PC-3 (cell line): ENCODE measurements around the gene RRAS. TPM values are rescaled to one million over a fixed set of nuclear protein-coding genes. Genes with fewer than 3 reads are reported as not detected.

Source experiments
- ATAC-seq: fragments of 200-7000 bp; cut with Tn5 transposase; 2 replicates; pipeline ENCODE4 v1.9.1; 2020; ENCODE audit warnings: mild to moderate bottlenecking, moderate library complexity
- BruUV-seq: library from RNA; stranded (reverse); fragments of 400-500 nt; replicated peaks from 2 replicates; lab custom pipeline; 2021; lab: Mats Ljungman, UMichigan
- CTCF ChIA-PET: fragments of 300-600 bp; sonication (Branson Sonifier 250); formaldehyde crosslinking; loops from one replicate; lab custom pipeline; 2022; ENCODE audit warnings: antibody characterized with exemption; lab: Charles Lee
- POLR2A ChIA-PET: fragments of 300-600 bp; sonication (Branson Sonifier 250); formaldehyde crosslinking; loops from one replicate; lab custom pipeline; 2022; ENCODE audit warnings: antibody characterized with exemption; ENCODE audit not compliant: unreplicated experiment; lab: Charles Lee
- DNase-seq: peaks from one replicate; pipeline ENCODE4 v3.0.0-alpha.2; 2015
- H2AFZ ChIP-seq: fragments of 300-600 bp; sonication (generic); 2 replicates; pipeline ENCODE4 v1.6.0; 2016; ENCODE audit warnings: antibody characterized with exemption, low read length
- H3F3A ChIP-seq: fragments of 300-600 bp; sonication (generic); one replicate; pipeline ENCODE4 v1.6.0; 2017; ENCODE audit warnings: antibody characterized with exemption, low read length, control low read depth, mild to moderate bottlenecking; ENCODE audit not compliant: unreplicated experiment
- H3K27ac ChIP-seq: fragments of 300-600 bp; sonication (generic); 2 replicates; pipeline ENCODE4 v1.5.1; 2016; ENCODE audit warnings: mild to moderate bottlenecking, low read length
- H3K27me3 ChIP-seq: fragments of 300-600 bp; sonication (generic); 2 replicates; pipeline ENCODE4 v1.6.1; 2016; ENCODE audit warnings: low read length, mixed read lengths
- H3K36me3 ChIP-seq: fragments of 300-600 bp; sonication (generic); 2 replicates; pipeline ENCODE4 v1.6.1; 2016; ENCODE audit warnings: low read depth, mixed run types, low read length, mixed read lengths
- H3K4me1 ChIP-seq: fragments of 300-600 bp; sonication (generic); 2 replicates; pipeline ENCODE4 v1.5.1; 2016; ENCODE audit warnings: low read length; ENCODE audit not compliant: insufficient read depth
- H3K4me2 ChIP-seq: fragments of 300-600 bp; sonication (generic); 2 replicates; pipeline ENCODE4 v1.6.0; 2016; ENCODE audit warnings: low read length
- H3K4me3 ChIP-seq: fragments of 300-600 bp; sonication (generic); 2 replicates; pipeline ENCODE4 v1.5.1; 2016; ENCODE audit warnings: mild to moderate bottlenecking, low read length, mixed read lengths
- H3K79me2 ChIP-seq: fragments of 300-600 bp; sonication (generic); 2 replicates; pipeline ENCODE4 v1.6.1; 2017; ENCODE audit warnings: low read length, mixed read lengths
- H3K9ac ChIP-seq: fragments of 300-600 bp; sonication (generic); 2 replicates; pipeline ENCODE4 v1.6.0; 2016; ENCODE audit warnings: mild to moderate bottlenecking, low read length
- H3K9me2 ChIP-seq: fragments of 300-600 bp; sonication (generic); replicated peaks from 2 replicates; pipeline ENCODE4 v1.6.1; 2016; ENCODE audit warnings: mixed run types, low read length, mixed read lengths
- H3K9me3 ChIP-seq: fragments of 300-600 bp; sonication (generic); 2 replicates; pipeline ENCODE4 v1.6.1; 2016; ENCODE audit warnings: low read length, mixed read lengths
- H4K20me1 ChIP-seq: fragments of 300-600 bp; sonication (generic); 2 replicates; pipeline ENCODE4 v1.6.1; 2016; ENCODE audit warnings: low read length, mixed read lengths
- EZH2 ChIP-seq: fragments of 300-600 bp; sonication (generic); IDR thresholded peaks from one replicate; pipeline ENCODE4 v1.6.1; 2017; ENCODE audit warnings: antibody characterized with exemption, mild to moderate bottlenecking, low read length; ENCODE audit not compliant: unreplicated experiment
- EZH2phosphoT487 ChIP-seq: fragments of 300-600 bp; sonication (generic); IDR thresholded peaks from 2 replicates; pipeline ENCODE4 v1.6.1; 2018; ENCODE audit warnings: mild to moderate bottlenecking, antibody characterized with exemption, low read length, borderline replicate concordance
- intact Hi-C: fragments of 100-400 bp; cut with micrococcal nuclease; formaldehyde crosslinking; loops from 2 replicates; pipeline ENCODE4 v1.9.0; 2023
- total RNA-seq: library from RNA; depleted of rRNA; stranded (reverse); fragments of >200 nt; gene quantifications from 2 replicates; pipeline ENCODE4 v1.2.3, GENCODE V29; 2014
- TF ChIP-seq, protein P1 (sequence below): fragments of 300-600 bp; sonication (generic); conservative IDR thresholded peaks from 2 replicates; pipeline ENCODE4 v1.5.1; 2017; ENCODE audit warnings: antibody characterized with exemption, low read depth, mild to moderate bottlenecking, low read length

Gene RRAS
- total RNA-seq, 1 experiment from 2014 or later = 32.0 TPM

- POLR2A ChIA-PET = interaction anchor here (0.6 to 1.0 kb wide), 2 partner anchors 23 to 28 kb away, joined by 3 to 4 read pairs; partner anchors contain the start of gene SCAF1
- H3K4me3 ChIP-seq = peak overlapping the region; percentile 39
- intact Hi-C loops = loop anchor here (1.0 kb wide), 2 partner anchors 21 to 26 kb away; partner anchors contain the start of gene RRAS
Measured at GRCh38 chr19:49614096-49614833, 25.7 kb downstream of the RRAS start.

GRCh38 chr19:49613374-49613773 is 26.6 kb downstream of the RRAS start:
- no peaks in the 10 kb centered on the region for H3K27me3 ChIP-seq
- peaks cover 8% of the 10 kb centered on the region for H3F3A ChIP-seq
- TF ChIP-seq EZH2phosphoT487 (no peak), EZH2 (no peak)
- TF ChIP-seq, protein P1, sequence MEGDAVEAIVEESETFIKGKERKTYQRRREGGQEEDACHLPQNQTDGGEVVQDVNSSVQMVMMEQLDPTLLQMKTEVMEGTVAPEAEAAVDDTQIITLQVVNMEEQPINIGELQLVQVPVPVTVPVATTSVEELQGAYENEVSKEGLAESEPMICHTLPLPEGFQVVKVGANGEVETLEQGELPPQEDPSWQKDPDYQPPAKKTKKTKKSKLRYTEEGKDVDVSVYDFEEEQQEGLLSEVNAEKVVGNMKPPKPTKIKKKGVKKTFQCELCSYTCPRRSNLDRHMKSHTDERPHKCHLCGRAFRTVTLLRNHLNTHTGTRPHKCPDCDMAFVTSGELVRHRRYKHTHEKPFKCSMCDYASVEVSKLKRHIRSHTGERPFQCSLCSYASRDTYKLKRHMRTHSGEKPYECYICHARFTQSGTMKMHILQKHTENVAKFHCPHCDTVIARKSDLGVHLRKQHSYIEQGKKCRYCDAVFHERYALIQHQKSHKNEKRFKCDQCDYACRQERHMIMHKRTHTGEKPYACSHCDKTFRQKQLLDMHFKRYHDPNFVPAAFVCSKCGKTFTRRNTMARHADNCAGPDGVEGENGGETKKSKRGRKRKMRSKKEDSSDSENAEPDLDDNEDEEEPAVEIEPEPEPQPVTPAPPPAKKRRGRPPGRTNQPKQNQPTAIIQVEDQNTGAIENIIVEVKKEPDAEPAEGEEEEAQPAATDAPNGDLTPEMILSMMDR = no peak
- H3K9me2 ChIP-seq = no peaks in the 10 kb centered on the region
- H3K9me3 ChIP-seq = no peaks in the 10 kb centered on the region
- BruUV-seq = no TSS peak
- peaks cover 51% of the 10 kb centered on the region for H3K79me2 ChIP-seq
- peak; percentile 53 for ATAC-seq
- no peaks in the 10 kb centered on the region for H4K20me1 ChIP-seq
- H3K4me1 ChIP-seq = peaks cover 29% of the 10 kb centered on the region
- H3K9ac ChIP-seq = peak overlapping the region; percentile 72
- peaks cover 40% of the 10 kb centered on the region for H3K36me3 ChIP-seq
- peak; percentile 63 for DNase-seq
- CTCF ChIA-PET = no interaction called here
- POLR2A ChIA-PET = interaction anchor here (0.5 kb wide), 1 partner anchor 27 kb away, joined by 4 read pairs; the partner anchor contains the start of gene RRAS
- H3K27ac ChIP-seq = peak overlapping the region; percentile 92
- intact Hi-C loops = no loop called here
- H3K4me3 ChIP-seq = peak overlapping the region; percentile 39
- H3K4me2 ChIP-seq = peak overlapping the region; percentile 79
- H2AFZ ChIP-seq = no peak overlapping the region

More at GRCh38 chr19:49614096-49614833, 25.7 kb downstream of the RRAS start:
- H3K27ac ChIP-seq = peak overlapping the region; percentile 92
- no peaks in the 10 kb centered on the region for H3K9me2 ChIP-seq
- BruUV-seq = no TSS peak
- ATAC-seq = peak; percentile 92
- H4K20me1 ChIP-seq = no peaks in the 10 kb centered on the region
- H3K4me1 ChIP-seq = peaks cover 29% of the 10 kb centered on the region
- TF ChIP-seq, protein P1 = peak; percentile 45; the same call in 1 of the 2 replicates
- TF ChIP-seq EZH2phosphoT487 = no peak
- TF ChIP-seq EZH2 = no peak
- H3K9ac ChIP-seq = peak overlapping the region; percentile 73
- H3F3A ChIP-seq = peaks cover 8% of the 10 kb centered on the region
- peaks cover 33% of the 10 kb centered on the region for H3K36me3 ChIP-seq
- peaks cover 42% of the 10 kb centered on the region for H3K79me2 ChIP-seq
- peak; percentile 97 for DNase-seq
- H3K9me3 ChIP-seq = no peaks in the 10 kb centered on the region
- H3K4me2 ChIP-seq = peak overlapping the region; percentile 79
- no peak overlapping the region for H2AFZ ChIP-seq
- no peaks in the 10 kb centered on the region for H3K27me3 ChIP-seq
- CTCF ChIA-PET = interaction anchor here (0.5 kb wide), 1 partner anchor 23 kb away, joined by 9 read pairs; no protein-coding TSS in a partner anchor
